ENCODE measurements around the gene IRGC.

DNA sequence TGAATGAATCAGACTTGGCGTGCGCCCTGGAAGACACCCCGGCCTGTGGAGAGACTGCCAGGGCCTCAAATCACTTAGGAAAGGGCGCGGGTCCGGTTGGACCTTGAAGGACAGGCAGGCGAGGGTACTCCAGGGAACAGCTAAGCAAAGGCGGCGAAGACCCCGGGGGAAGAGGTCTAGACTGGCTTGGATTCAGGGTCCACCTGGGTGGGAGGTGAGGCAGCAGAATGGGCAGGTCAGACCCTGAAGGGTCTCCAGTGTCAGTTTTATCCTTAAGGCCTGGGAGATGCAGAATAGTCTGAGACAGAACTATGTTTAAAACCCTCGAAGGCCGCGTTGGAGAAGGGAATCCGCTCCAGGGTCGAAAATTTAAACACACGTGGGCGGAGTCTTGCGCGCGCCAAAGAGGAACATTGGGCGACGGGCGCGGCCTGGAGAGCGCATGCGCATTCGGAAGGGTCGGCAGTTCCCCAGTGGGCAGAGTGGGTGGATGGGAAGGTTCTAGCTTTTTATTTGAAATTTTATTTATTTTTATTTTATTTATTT, 39.5 kb downstream of the IRGC start:
- TF ChIP-seq EZH2 (IDR thresholded peaks at IDR 0.05; ENCODE audit: borderline replicate concordance, low read length): no peak
- TF ChIP-seq, protein P1, sequence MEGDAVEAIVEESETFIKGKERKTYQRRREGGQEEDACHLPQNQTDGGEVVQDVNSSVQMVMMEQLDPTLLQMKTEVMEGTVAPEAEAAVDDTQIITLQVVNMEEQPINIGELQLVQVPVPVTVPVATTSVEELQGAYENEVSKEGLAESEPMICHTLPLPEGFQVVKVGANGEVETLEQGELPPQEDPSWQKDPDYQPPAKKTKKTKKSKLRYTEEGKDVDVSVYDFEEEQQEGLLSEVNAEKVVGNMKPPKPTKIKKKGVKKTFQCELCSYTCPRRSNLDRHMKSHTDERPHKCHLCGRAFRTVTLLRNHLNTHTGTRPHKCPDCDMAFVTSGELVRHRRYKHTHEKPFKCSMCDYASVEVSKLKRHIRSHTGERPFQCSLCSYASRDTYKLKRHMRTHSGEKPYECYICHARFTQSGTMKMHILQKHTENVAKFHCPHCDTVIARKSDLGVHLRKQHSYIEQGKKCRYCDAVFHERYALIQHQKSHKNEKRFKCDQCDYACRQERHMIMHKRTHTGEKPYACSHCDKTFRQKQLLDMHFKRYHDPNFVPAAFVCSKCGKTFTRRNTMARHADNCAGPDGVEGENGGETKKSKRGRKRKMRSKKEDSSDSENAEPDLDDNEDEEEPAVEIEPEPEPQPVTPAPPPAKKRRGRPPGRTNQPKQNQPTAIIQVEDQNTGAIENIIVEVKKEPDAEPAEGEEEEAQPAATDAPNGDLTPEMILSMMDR (IDR thresholded peaks at IDR 0.05; ENCODE audit: low read length): no peak

Data from OCI-LY1 (cell line).